Body of pancreas (tissue), 4 donors: ENCODE measurements around the gene GSAP.

Experiments
- CTCF ChIP-seq, 7 experiments: fragments of 450-650 bp in 4 of 7; fragments of 200-600 bp in 3 of 7; sonication (generic) in 3 of 7; IDR thresholded peaks; one replicate each; pipeline ENCODE4 v1.5.1; 2016 to 2019; ENCODE audit warnings: antibody characterized with exemption in 7 of 7
- POLR2A ChIP-seq, 3 donors: fragments of 450-650 bp; IDR thresholded peaks; one replicate each; pipeline ENCODE4 v1.6.1; 2016; ENCODE audit warnings: antibody characterized with exemption in 3 of 3, mild to moderate bottlenecking in 2 of 3

- TF ChIP-seq CTCF (IDR thresholded peaks at IDR 0.05): no peak
- TF ChIP-seq POLR2A (IDR thresholded peaks at IDR 0.05): no peak
These were observed 61.7 kb downstream of the GSAP start for GRCh38 chr7:77354484-77354883.
